T-cell (primary cell): ENCODE measurements around the gene ZNF185. TPM values are rescaled to one million over a fixed set of nuclear protein-coding genes. Genes with fewer than 3 reads are reported as not detected.

ENCODE experiments used
- total RNA-seq, 35 experiments: library from RNA in 6 of 35; stranded (reverse) in 6 of 35; fragments of 120-200 nt in 1 of 35; gene quantifications; one replicate each; pipeline versions ENCODE4 v1.2.1 to v1.2.4 and lab custom pipeline; 2013 to 2026

ZNF185 gene
- total RNA-seq, 5 donors from 2014 or later (not counting 1 experiment from before 2014, with no cell fraction given), result 1.9 to 3.3 (median 2.2) TPM

Other genes starting within 250 kb of the ZNF185 start
- under 1 TPM in 2 of 5 donors, not detected in 3; 0.28 to 0.33 TPM for gene MAGEA3, start 199.3 kb upstream of the ZNF185 start, total RNA-seq
- gene CSAG2, start 188.8 kb upstream of the ZNF185 start, total RNA-seq, result not detected
- not detected for gene MAGEA2B, start 183.4 kb upstream of the ZNF185 start, total RNA-seq
- not detected for gene CSAG1, start 164.3 kb upstream of the ZNF185 start, total RNA-seq
- gene MAGEA12, start 164.3 kb upstream of the ZNF185 start, total RNA-seq, result under 1 TPM in 1 of 5 donors, not detected in 4; 0.13 TPM
- gene MAGEA2, start 144.2 kb upstream of the ZNF185 start, total RNA-seq, result under 1 TPM in 1 of 5 donors, not detected in 4; 0.19 TPM
- gene CSAG3, start 138.8 kb upstream of the ZNF185 start, total RNA-seq, result not detected
- gene MAGEA6, start 128.4 kb upstream of the ZNF185 start, total RNA-seq, result under 1 TPM in 1 of 5 donors, not detected in 4; 0.15 TPM
- 1 to 10 TPM; 6.5 to 7.6 (median 6.9) TPM for gene CETN2, start 67.3 kb upstream of the ZNF185 start, total RNA-seq
- 1 to 10 TPM; 3.1 to 8.1 (median 7.1) TPM for gene NSDHL, start 67.0 kb upstream of the ZNF185 start, total RNA-seq
- gene PNMA5, start 96.0 kb downstream of the ZNF185 start, total RNA-seq, result under 1 TPM in 1 of 5 donors, not detected in 4; 0.09 TPM
- gene PNMA3, start 158.4 kb downstream of the ZNF185 start, total RNA-seq, result 10 to 100 TPM in 1 of 5 donors, 1 to 10 TPM in 4; 4.6 to 15.2 (median 9.9) TPM
- under 1 TPM; 0.33 to 0.54 (median 0.47) TPM for gene PNMA6A, start 174.4 kb downstream of the ZNF185 start, total RNA-seq